CD4-positive, alpha-beta T cell (primary cell): ENCODE results near the gene NOCT. TPM values are rescaled to one million over a fixed set of nuclear protein-coding genes. Genes with fewer than 3 reads are reported as not detected.
"Not testable (repeated sequence)": the region's sequence is repeated elsewhere in the genome, so short reads cannot be mapped to it uniquely, and the experiment has no call there.

Experiments used
- ATAC-seq: fragments of 200-7000 bp; cut with Tn5 transposase; one replicate; pipeline ENCODE4 v1.10.0; 2022; ENCODE audit warnings: mild to moderate bottlenecking; ENCODE audit not compliant: poor library complexity
- CTCF ChIA-PET: fragments of 350-600 bp; sonication (Branson Sonifier 250); formaldehyde crosslinking; loops from one replicate; lab custom pipeline; 2021; ENCODE audit warnings: antibody characterized with exemption, inconsistent platforms; lab: Charles Lee
- POLR2A ChIA-PET: fragments of 350-600 bp; sonication (Branson Sonifier 250); formaldehyde crosslinking; loops from one replicate; lab custom pipeline; 2021; ENCODE audit warnings: antibody characterized with exemption, inconsistent platforms; lab: Charles Lee
- DNase-seq, 14 experiments: peaks; one replicate each; pipeline ENCODE4 v3.0.0-alpha.2; 2013 to 2020; ENCODE audit warnings: mixed read lengths in 2 of 14
- H3K27ac ChIP-seq, 2 donors: one replicate each; pipeline versions ENCODE4 v1.5.1 to v1.7.0; 2013; ENCODE audit warnings: low read length in 2 of 2, low read depth in 1 of 2, mild to moderate bottlenecking in 1 of 2
- H3K27me3 ChIP-seq, 2 experiments: 1 replicate in 1 of 2; 2 replicates in 1 of 2; pipeline versions ENCODE4 v1.6.1 to v1.7.0; 2013; ENCODE audit warnings: low read length in 2 of 2, control low read depth in 1 of 2, mild to moderate bottlenecking in 1 of 2, moderate library complexity in 1 of 2; ENCODE audit not compliant: insufficient read depth in 2 of 2, control insufficient read depth in 1 of 2
- H3K36me3 ChIP-seq: one replicate; pipeline ENCODE4 v1.6.1; 2013; ENCODE audit warnings: low read length, control low read depth; ENCODE audit not compliant: insufficient read depth
- H3K4me1 ChIP-seq: one replicate; pipeline ENCODE4 v1.6.1; 2013; ENCODE audit warnings: low read length, control low read depth; ENCODE audit not compliant: insufficient read depth
- H3K4me3 ChIP-seq: one replicate; pipeline ENCODE4 v1.5.1; 2013; ENCODE audit warnings: mild to moderate bottlenecking, low read length, moderate library complexity
- H3K9me3 ChIP-seq, 2 experiments: 1 replicate in 1 of 2; 2 replicates in 1 of 2; pipeline versions ENCODE4 v1.6.1 to v1.7.0; 2013; ENCODE audit warnings: low read length in 2 of 2, mild to moderate bottlenecking in 2 of 2, control low read depth in 1 of 2, moderate library complexity in 1 of 2; ENCODE audit not compliant: control insufficient read depth in 1 of 2, insufficient read depth in 1 of 2
- H3K27ac Mint-ChIP-seq: one replicate; pipeline ENCODE4 v1.8.0; 2020; ENCODE audit warnings: mixed read lengths
- H3K27me3 Mint-ChIP-seq: one replicate; pipeline ENCODE4 v1.8.0; 2021; ENCODE audit warnings: mixed read lengths
- H3K36me3 Mint-ChIP-seq: one replicate; pipeline ENCODE4 v1.8.0; 2021; ENCODE audit warnings: low read depth, mixed read lengths
- H3K4me1 Mint-ChIP-seq: one replicate; pipeline ENCODE4 v1.8.0; 2021; ENCODE audit warnings: low read depth, mixed read lengths
- H3K4me3 Mint-ChIP-seq: one replicate; pipeline ENCODE4 v1.8.0; 2020; ENCODE audit warnings: mild to moderate bottlenecking, mixed read lengths
- H3K9me3 Mint-ChIP-seq: one replicate; pipeline ENCODE4 v1.8.0; 2020; ENCODE audit warnings: mixed read lengths
- intact Hi-C, 2 experiments: fragments of 100-400 bp; cut with DNase I in 1 of 2; cut with micrococcal nuclease in 1 of 2; formaldehyde crosslinking; loops; one replicate each; pipeline versions ENCODE4 v1.15.1 to v1.9.0; 2023 to 2025; cut with DNase I, micrococcal nuclease
- total RNA-seq, 174 experiments: library from RNA in 2 of 174; stranded (reverse) in 2 of 174; gene quantifications; one replicate each; pipeline ENCODE4 v1.2.3 and lab custom pipeline; 2021 to 2026
- TF ChIP-seq, protein P1 (sequence below): fragments of 200-600 bp; IDR thresholded peaks from one replicate; pipeline ENCODE4 v1.8.0; 2022; ENCODE audit warnings: antibody characterized with exemption, mild to moderate bottlenecking

NOCT gene
- total RNA-seq, 2 experiments from 2014 or later, result 13.7 to 15.8 TPM

DNA sequence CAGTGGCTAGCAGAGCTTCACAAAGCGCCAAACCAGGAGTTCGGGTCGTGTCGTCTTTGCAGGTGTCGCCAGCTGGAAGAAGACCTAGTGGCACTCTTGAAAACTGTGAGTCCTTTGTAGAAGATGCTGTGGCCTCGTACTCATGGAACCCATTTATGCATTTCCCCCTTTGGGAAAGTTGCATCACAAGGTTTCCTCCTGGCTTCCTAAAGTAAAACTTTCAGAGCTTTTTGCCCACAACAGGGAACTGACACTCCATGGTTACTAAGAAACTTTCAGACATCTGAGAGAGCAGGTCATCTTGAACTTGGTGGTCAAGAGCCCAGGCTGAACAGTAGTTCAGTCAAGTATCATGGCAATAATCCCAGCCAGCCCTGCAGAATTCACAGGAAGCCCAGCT, 15.9 kb upstream of the NOCT start:
- Mint-ChIP-seq H3K4me3 (no peak overlapping the region), H3K27ac (no peak overlapping the region), H3K36me3 (no peaks in the 10 kb centered on the region), H3K4me1 (no peaks in the 10 kb centered on the region), H3K9me3 (no peaks in the 10 kb centered on the region), H3K27me3 (no peaks in the 10 kb centered on the region)
- no peak for ATAC-seq
- H3K36me3 ChIP-seq, result no peaks in the 10 kb centered on the region
- no peaks in the 10 kb centered on the region for H3K9me3 ChIP-seq
- CTCF ChIA-PET, result no interaction called here
- intact Hi-C loops, result no loop called here
- H3K4me1 ChIP-seq, result no peaks in the 10 kb centered on the region
- no peak overlapping the region for H3K27ac ChIP-seq
- H3K4me3 ChIP-seq, result no peak overlapping the region
- no peak for DNase-seq
- TF ChIP-seq, protein P1, sequence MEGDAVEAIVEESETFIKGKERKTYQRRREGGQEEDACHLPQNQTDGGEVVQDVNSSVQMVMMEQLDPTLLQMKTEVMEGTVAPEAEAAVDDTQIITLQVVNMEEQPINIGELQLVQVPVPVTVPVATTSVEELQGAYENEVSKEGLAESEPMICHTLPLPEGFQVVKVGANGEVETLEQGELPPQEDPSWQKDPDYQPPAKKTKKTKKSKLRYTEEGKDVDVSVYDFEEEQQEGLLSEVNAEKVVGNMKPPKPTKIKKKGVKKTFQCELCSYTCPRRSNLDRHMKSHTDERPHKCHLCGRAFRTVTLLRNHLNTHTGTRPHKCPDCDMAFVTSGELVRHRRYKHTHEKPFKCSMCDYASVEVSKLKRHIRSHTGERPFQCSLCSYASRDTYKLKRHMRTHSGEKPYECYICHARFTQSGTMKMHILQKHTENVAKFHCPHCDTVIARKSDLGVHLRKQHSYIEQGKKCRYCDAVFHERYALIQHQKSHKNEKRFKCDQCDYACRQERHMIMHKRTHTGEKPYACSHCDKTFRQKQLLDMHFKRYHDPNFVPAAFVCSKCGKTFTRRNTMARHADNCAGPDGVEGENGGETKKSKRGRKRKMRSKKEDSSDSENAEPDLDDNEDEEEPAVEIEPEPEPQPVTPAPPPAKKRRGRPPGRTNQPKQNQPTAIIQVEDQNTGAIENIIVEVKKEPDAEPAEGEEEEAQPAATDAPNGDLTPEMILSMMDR, result no peak
- POLR2A ChIA-PET, result no interaction called here
- H3K27me3 ChIP-seq, result no peaks in the 10 kb centered on the region

- H3K27me3 Mint-ChIP-seq, H3K4me1 ChIP-seq, H3K4me1 Mint-ChIP-seq, DNase-seq, intact Hi-C loops, ATAC-seq, POLR2A ChIA-PET, H3K27me3 ChIP-seq, H3K27ac ChIP-seq, H3K4me3 ChIP-seq, H3K36me3 Mint-ChIP-seq, H3K36me3 ChIP-seq, H3K9me3 ChIP-seq, H3K27ac Mint-ChIP-seq, H3K9me3 Mint-ChIP-seq, CTCF ChIA-PET, H3K4me3 Mint-ChIP-seq: not testable (repeated sequence)
Observed at GRCh38 chr4:139000134-139000533, 15.4 kb upstream of the NOCT start.

- H3K4me3 Mint-ChIP-seq, H3K9me3 Mint-ChIP-seq, H3K27ac ChIP-seq, H3K9me3 ChIP-seq, H3K27me3 Mint-ChIP-seq, H3K36me3 Mint-ChIP-seq, POLR2A ChIA-PET, ATAC-seq, H3K27ac Mint-ChIP-seq, CTCF ChIA-PET, H3K4me3 ChIP-seq, H3K4me1 Mint-ChIP-seq, H3K36me3 ChIP-seq, intact Hi-C loops, H3K4me1 ChIP-seq, H3K27me3 ChIP-seq: not testable (repeated sequence)
- peak in 1 of 14 experiments; percentile 17 for DNase-seq
Observed at GRCh38 chr4:139001430-139001829, 14.2 kb upstream of the NOCT start.

- H3K27me3 Mint-ChIP-seq, H3K9me3 Mint-ChIP-seq, H3K36me3 ChIP-seq, H3K4me1 Mint-ChIP-seq, H3K27ac Mint-ChIP-seq, H3K36me3 Mint-ChIP-seq, intact Hi-C loops, H3K9me3 ChIP-seq, H3K27me3 ChIP-seq, H3K4me3 Mint-ChIP-seq, H3K4me1 ChIP-seq, ATAC-seq, POLR2A ChIA-PET, H3K27ac ChIP-seq, DNase-seq, H3K4me3 ChIP-seq: not testable (repeated sequence)
- CTCF ChIA-PET, result interaction anchor here (1.2 kb wide), 1 partner anchor 27 kb away, joined by 4 read pairs; no protein-coding TSS in a partner anchor
Observed at GRCh38 chr4:139003668-139004067, 11.9 kb upstream of the NOCT start.
